IMR-90 (cell line): ENCODE data around the gene ZFP36L2. TPM values are rescaled to one million over a fixed set of nuclear protein-coding genes. Genes with fewer than 3 reads are reported as not detected.

Source experiments
- ATAC-seq: fragments of 200-7000 bp; cut with Tn5 transposase; 2 replicates; pipeline ENCODE4 v1.9.1; 2020; ENCODE audit warnings: low read depth, mild to moderate bottlenecking, moderate library complexity
- BruUV-seq: library from RNA; stranded (reverse); fragments of 400-500 nt; replicated peaks from 2 replicates; lab custom pipeline; 2021; lab: Mats Ljungman, UMichigan
- CTCF ChIA-PET: fragments of 300-600 bp; formaldehyde crosslinking; extraction: SDS; loops from one replicate; lab custom pipeline; 2021; ENCODE audit warnings: antibody characterized with exemption; lab: Yijun Ruan, JAX
- POLR2A ChIA-PET: fragments of 300-600 bp; sonication (Branson Sonifier 250); formaldehyde crosslinking; loops from one replicate; lab custom pipeline; 2022; ENCODE audit warnings: antibody characterized with exemption; ENCODE audit not compliant: unreplicated experiment; lab: Charles Lee
- DNase-seq: peaks from one replicate; pipeline ENCODE4 v3.0.0; 2013
- H2AFZ ChIP-seq: replicated peaks from 2 replicates; pipeline ENCODE3; 2013; ENCODE audit warnings: low read length, mild to moderate bottlenecking; ENCODE audit not compliant: poor library complexity
- H2AK5ac ChIP-seq: 2 replicates; pipeline ENCODE4 v1.6.1; 2013; ENCODE audit warnings: low read depth, low read length, inconsistent platforms
- H2AK9ac ChIP-seq: replicated peaks from 2 replicates; pipeline ENCODE3; 2013; ENCODE audit warnings: mild to moderate bottlenecking, low read depth, low read length, moderate library complexity; ENCODE audit not compliant: poor library complexity
- H2BK120ac ChIP-seq: 2 replicates; pipeline ENCODE4 v1.6.1; 2013; ENCODE audit warnings: low read depth, low read length, inconsistent platforms
- H2BK15ac ChIP-seq: 3 replicates; pipeline ENCODE4 v1.6.1; 2013; ENCODE audit warnings: low read depth, low read length, inconsistent platforms
- H2BK20ac ChIP-seq: 2 replicates; pipeline ENCODE4 v1.6.1; 2013; ENCODE audit warnings: low read depth, mild to moderate bottlenecking, inconsistent platforms, low read length, moderate library complexity
- H2BK5ac ChIP-seq: 2 replicates; pipeline ENCODE4 v1.6.1; 2013; ENCODE audit warnings: mild to moderate bottlenecking, low read depth, low read length, inconsistent platforms; ENCODE audit not compliant: poor library complexity, severe bottlenecking
- H3K14ac ChIP-seq: replicated peaks from 2 replicates; pipeline ENCODE4 v1.6.1; 2013; ENCODE audit warnings: low read depth, low read length, inconsistent platforms
- H3K18ac ChIP-seq: 2 replicates; pipeline ENCODE4 v1.6.1; 2013; ENCODE audit warnings: low read depth, low read length, control low read depth
- H3K23ac ChIP-seq: 2 replicates; pipeline ENCODE4 v1.6.1; 2013; ENCODE audit warnings: low read depth, low read length, inconsistent platforms
- H3K27ac ChIP-seq: 2 replicates; pipeline ENCODE4 v1.5.1; 2013; ENCODE audit warnings: mild to moderate bottlenecking, control low read depth, low read length; ENCODE audit not compliant: insufficient read depth
- H3K27me3 ChIP-seq: 2 replicates; pipeline ENCODE4 v1.6.1; 2013; ENCODE audit warnings: low read length; ENCODE audit not compliant: control insufficient read depth, insufficient read depth
- H3K36me3 ChIP-seq: 2 replicates; pipeline ENCODE4 v1.6.1; 2013; ENCODE audit warnings: low read length, mixed read lengths; ENCODE audit not compliant: control insufficient read depth, insufficient read depth
- H3K4ac ChIP-seq: 2 replicates; pipeline ENCODE4 v1.6.1; 2013; ENCODE audit warnings: low read depth, low read length, inconsistent platforms
- H3K4me1 ChIP-seq: 2 replicates; pipeline ENCODE4 v1.6.1; 2013; ENCODE audit warnings: low read length, mixed read lengths; ENCODE audit not compliant: control insufficient read depth, insufficient read depth
- H3K4me2 ChIP-seq: 2 replicates; pipeline ENCODE4 v1.6.1; 2013; ENCODE audit warnings: low read depth, mild to moderate bottlenecking, control low read depth, low read length, moderate library complexity
- H3K4me3 ChIP-seq: 2 replicates; pipeline ENCODE4 v1.5.1; 2013; ENCODE audit warnings: low read depth, mild to moderate bottlenecking, control low read depth, low read length, moderate library complexity; ENCODE audit not compliant: insufficient read depth
- H3K56ac ChIP-seq: 2 replicates; pipeline ENCODE4 v1.6.1; 2013; ENCODE audit warnings: low read length, inconsistent platforms; ENCODE audit not compliant: insufficient read depth; ENCODE audit errors: extremely low read depth
- H3K79me1 ChIP-seq, 2 experiments: 2 replicates each; pipeline ENCODE4 v1.6.1; 2013; ENCODE audit warnings: low read length in 2 of 2, inconsistent platforms in 1 of 2, low read depth in 1 of 2
- H3K9ac ChIP-seq: 2 replicates; pipeline ENCODE4 v1.6.1; 2013; ENCODE audit warnings: low read depth, low read length, control low read depth
- H3K9me1 ChIP-seq: 2 replicates; pipeline ENCODE4 v1.6.1; 2013; ENCODE audit warnings: low read length, inconsistent platforms; ENCODE audit not compliant: insufficient read depth
- H3K9me3 ChIP-seq: 2 replicates; pipeline ENCODE4 v1.6.1; 2013; ENCODE audit warnings: low read length; ENCODE audit not compliant: control insufficient read depth, insufficient read depth
- H4K20me1 ChIP-seq: 2 replicates; pipeline ENCODE4 v1.6.1; 2013; ENCODE audit warnings: low read length, inconsistent platforms; ENCODE audit not compliant: insufficient read depth
- H4K5ac ChIP-seq: 2 replicates; pipeline ENCODE4 v1.6.1; 2013; ENCODE audit warnings: mild to moderate bottlenecking, low read depth, low read length, control low read depth
- H4K8ac ChIP-seq, 2 experiments: 2 replicates each; pipeline ENCODE4 v1.6.1; 2013; ENCODE audit warnings: low read depth in 2 of 2, low read length in 2 of 2, control low read depth in 1 of 2, inconsistent platforms in 1 of 2
- H4K91ac ChIP-seq: 2 replicates; pipeline ENCODE4 v1.6.1; 2013; ENCODE audit warnings: low read depth, low read length, inconsistent platforms; ENCODE audit not compliant: insufficient read depth
- BHLHE40 ChIP-seq: fragments of 150-350 bp; IDR thresholded peaks from 2 replicates; pipeline ENCODE4 v1.6.1; 2016; ENCODE audit warnings: mild to moderate bottlenecking, low read depth, low read length
- CEBPB ChIP-seq: IDR thresholded peaks from 2 replicates; pipeline ENCODE4 v1.6.1; 2012; ENCODE audit warnings: low read depth, low read length, improper control_type of control experiment
- CHD1 ChIP-seq: IDR thresholded peaks from 2 replicates; pipeline ENCODE4 v1.6.1; 2012; ENCODE audit warnings: low read depth, low read length, improper control_type of control experiment
- CTCF ChIP-seq: conservative IDR thresholded peaks from 2 replicates; pipeline ENCODE4 v1.5.1; 2012; ENCODE audit warnings: mild to moderate bottlenecking, low read depth, low read length, improper control_type of control experiment
- FOS ChIP-seq: fragments of 150-350 bp; IDR thresholded peaks from 2 replicates; pipeline ENCODE4 v1.6.1; 2016; ENCODE audit warnings: low read depth, low read length
- MAFK ChIP-seq: IDR thresholded peaks from 2 replicates; pipeline ENCODE4 v1.6.1; 2012; ENCODE audit warnings: low read depth, low read length, improper control_type of control experiment
- MAZ ChIP-seq: IDR thresholded peaks from 2 replicates; pipeline ENCODE4 v1.6.1; 2012; ENCODE audit warnings: low read depth, mild to moderate bottlenecking, low read length, improper control_type of control experiment, moderate library complexity, borderline replicate concordance
- NFE2L2 ChIP-seq: fragments of 150-350 bp; IDR thresholded peaks from 2 replicates; pipeline ENCODE4 v1.6.1; 2016; ENCODE audit warnings: low read depth, mild to moderate bottlenecking, low read length
- POLR2A ChIP-seq: IDR thresholded peaks from 2 replicates; pipeline ENCODE4 v1.6.1; 2012; ENCODE audit warnings: mild to moderate bottlenecking, low read depth, low read length
- RAD21 ChIP-seq: IDR thresholded peaks from 2 replicates; pipeline ENCODE4 v1.6.1; 2012; ENCODE audit warnings: low read length, improper control_type of control experiment
- RCOR1 ChIP-seq: IDR thresholded peaks from 2 replicates; pipeline ENCODE4 v1.6.1; 2012; ENCODE audit warnings: mild to moderate bottlenecking, low read length, improper control_type of control experiment; ENCODE audit not compliant: insufficient replicate concordance
- RFX5 ChIP-seq: IDR thresholded peaks from 2 replicates; pipeline ENCODE4 v1.8.0; 2012; ENCODE audit warnings: low read depth, mild to moderate bottlenecking, low read length, moderate library complexity
- SMC3 ChIP-seq: fragments of 150-350 bp; IDR thresholded peaks from 2 replicates; pipeline ENCODE4 v1.6.1; 2016; ENCODE audit warnings: low read depth, mild to moderate bottlenecking, antibody characterized with exemption, low read length, moderate library complexity
- USF2 ChIP-seq: fragments of 150-350 bp; IDR thresholded peaks from 2 replicates; pipeline ENCODE4 v1.6.1; 2017; ENCODE audit warnings: mild to moderate bottlenecking, antibody characterized with exemption, low read length, low read depth
- WGBS, 2 experiments: methylation state at CpG; one replicate each; pipeline versions ENCODE4 v1.1.5 to v1.1.7; 2013; ENCODE audit warnings: missing lambda C conversion rate in 2 of 2; ENCODE audit not compliant: insufficient read length in 1 of 2; ENCODE audit errors: extremely low coverage in 2 of 2; 5-methylcytosine and 5-hydroxymethylcytosine counted together
- dilution Hi-C: fragments of 300-500 bp; cut with HindIII; formaldehyde crosslinking; loops from one replicate; pipeline ENCODE4 v1.14.3; 2018; ENCODE audit warnings: low sequenced_read_pairs; ENCODE audit not compliant: unreplicated experiment
- in situ Hi-C: fragments of 300-500 bp; cut with MboI; formaldehyde crosslinking; loops from 3 replicates; pipeline ENCODE4 v1.14.3; 2019; ENCODE audit warnings: low sequenced_read_pairs, inconsistent platforms, mixed read lengths
- intact Hi-C: fragments of 100-400 bp; cut with micrococcal nuclease; formaldehyde crosslinking; loops from 2 replicates; pipeline ENCODE4 v1.10.0; 2022
- polyA plus RNA-seq, 3 experiments: library from polyadenylated mRNA; depleted of rRNA; stranded (reverse); fragments of >200 nt; gene quantifications; 2 replicates each; pipeline ENCODE4 v1.2.3, GENCODE V29; 2012; ENCODE audit warnings: low replicate concordance in 1 of 3
- total RNA-seq: library from RNA; depleted of rRNA; stranded (reverse); fragments of >200 nt; gene quantifications from 2 replicates; pipeline ENCODE4 v1.2.3, GENCODE V29; 2012

The ZFP36L2 gene
- total and polyA plus RNA-seq, 2 of the 4 experiments (the other 2 are of a cell fraction): 1.8 to 20.1 TPM

GRCh38 chr2:43250015-43250414 is 23.6 kb upstream of the ZFP36L2 start:
- in situ Hi-C loops: no loop called here
- intact Hi-C loops: no loop called here
- dilution Hi-C loops: no loop called here
- no peak overlapping the region for H3K23ac ChIP-seq
- no peak overlapping the region for H4K8ac ChIP-seq
- H3K9ac ChIP-seq: no peak overlapping the region
- no peak for TF ChIP-seq CTCF
- no peak for TF ChIP-seq RCOR1
- no peak for TF ChIP-seq MAFK
- TF ChIP-seq FOS: no peak
- no peak for TF ChIP-seq POLR2A
- no peak for TF ChIP-seq BHLHE40
- TF ChIP-seq USF2: no peak
- TF ChIP-seq SMC3: no peak
- no peak for TF ChIP-seq RFX5
- TF ChIP-seq CHD1: no peak
- TF ChIP-seq MAZ: no peak
- no peak for TF ChIP-seq CEBPB
- no peak for TF ChIP-seq NFE2L2
- no peak for TF ChIP-seq RAD21
- no peak overlapping the region for H2AFZ ChIP-seq
- no peak overlapping the region for H3K56ac ChIP-seq
- no peak overlapping the region for H2BK15ac ChIP-seq
- H3K4ac ChIP-seq: no peak overlapping the region
- BruUV-seq: no TSS peak
- ChIA-PET POLR2A (no interaction called here), CTCF (no interaction called here)
- H2AK9ac ChIP-seq: no peak overlapping the region
- H3K4me1 ChIP-seq: peaks cover 11% of the 10 kb centered on the region
- no peaks in the 10 kb centered on the region for H3K36me3 ChIP-seq
- no peak overlapping the region for H3K27ac ChIP-seq
- ATAC-seq (no peak), DNase-seq (no peak)
- H3K4me3 ChIP-seq: no peak overlapping the region
- H2BK20ac ChIP-seq: no peak overlapping the region
- no peak overlapping the region for H3K18ac ChIP-seq
- no peaks in the 10 kb centered on the region for H4K20me1 ChIP-seq
- H3K4me2 ChIP-seq: no peak overlapping the region
- no peak overlapping the region for H4K5ac ChIP-seq
- H3K9me3 ChIP-seq: no peaks in the 10 kb centered on the region
- no peak overlapping the region for H2AK5ac ChIP-seq
- no peak overlapping the region for H2BK5ac ChIP-seq
- H4K91ac ChIP-seq: no peak overlapping the region
- no peak overlapping the region for H3K14ac ChIP-seq
- no peak overlapping the region for H2BK120ac ChIP-seq
- H3K79me1 ChIP-seq: no peaks in the 10 kb centered on the region
- WGBS, 2 experiments: no CpG with 5 or more reads among the region's 2 CpGs
- H3K27me3 ChIP-seq: no peaks in the 10 kb centered on the region
- H3K9me1 ChIP-seq: peaks cover 4% of the 10 kb centered on the region
